ENCODE data around the gene ITPR1. TPM values are rescaled to one million over a fixed set of nuclear protein-coding genes. Genes with fewer than 3 reads are reported as not detected.

ITPR1 gene
- total and polyA plus RNA-seq, 10 of the 15 experiments (the other 5 are each of a cell fraction or from before 2014, with no cell fraction given) = 12.2 to 239 (median 28.4) TPM

DNA sequence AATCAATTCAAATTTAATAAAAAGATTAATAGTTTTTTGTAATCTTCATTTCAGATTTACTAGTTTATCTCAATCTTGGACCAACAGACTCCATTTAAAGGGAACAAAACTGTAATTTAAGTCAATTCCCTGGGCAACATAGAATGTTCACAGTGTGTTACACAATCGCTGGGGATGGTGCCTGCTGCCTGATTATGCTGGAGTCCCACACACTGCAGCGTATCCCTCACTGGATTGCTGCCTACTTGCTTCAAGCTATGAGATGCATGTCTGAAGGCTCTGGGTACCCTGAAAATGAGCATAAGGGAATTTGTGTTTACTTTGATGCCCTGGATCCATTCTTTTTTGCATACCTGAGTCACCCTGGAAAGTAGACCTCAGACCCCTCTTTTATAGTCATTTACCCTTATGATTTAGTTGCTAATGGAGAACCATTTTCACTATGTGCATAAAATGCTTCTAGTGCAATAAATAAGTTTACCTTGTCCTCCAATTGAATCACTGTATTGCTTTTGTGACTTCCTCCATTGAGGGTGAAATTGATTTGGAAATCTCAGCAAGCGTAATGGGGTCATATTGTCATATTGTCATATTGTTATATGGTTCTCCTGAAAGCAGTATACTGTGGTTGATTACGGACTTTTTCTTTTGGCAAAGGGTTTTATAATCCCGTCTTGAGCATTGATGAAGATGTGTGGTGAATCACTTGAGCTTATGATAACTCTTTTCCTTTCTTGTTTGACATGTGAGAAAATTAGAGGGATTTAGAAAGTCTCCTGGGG, 35.9 kb downstream of the ITPR1 start (continued):
- TF ChIP-seq, protein P1, sequence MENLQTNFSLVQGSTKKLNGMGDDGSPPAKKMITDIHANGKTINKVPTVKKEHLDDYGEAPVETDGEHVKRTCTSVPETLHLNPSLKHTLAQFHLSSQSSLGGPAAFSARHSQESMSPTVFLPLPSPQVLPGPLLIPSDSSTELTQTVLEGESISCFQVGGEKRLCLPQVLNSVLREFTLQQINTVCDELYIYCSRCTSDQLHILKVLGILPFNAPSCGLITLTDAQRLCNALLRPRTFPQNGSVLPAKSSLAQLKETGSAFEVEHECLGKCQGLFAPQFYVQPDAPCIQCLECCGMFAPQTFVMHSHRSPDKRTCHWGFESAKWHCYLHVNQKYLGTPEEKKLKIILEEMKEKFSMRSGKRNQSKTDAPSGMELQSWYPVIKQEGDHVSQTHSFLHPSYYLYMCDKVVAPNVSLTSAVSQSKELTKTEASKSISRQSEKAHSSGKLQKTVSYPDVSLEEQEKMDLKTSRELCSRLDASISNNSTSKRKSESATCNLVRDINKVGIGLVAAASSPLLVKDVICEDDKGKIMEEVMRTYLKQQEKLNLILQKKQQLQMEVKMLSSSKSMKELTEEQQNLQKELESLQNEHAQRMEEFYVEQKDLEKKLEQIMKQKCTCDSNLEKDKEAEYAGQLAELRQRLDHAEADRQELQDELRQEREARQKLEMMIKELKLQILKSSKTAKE (IDR thresholded peaks at IDR 0.05; ENCODE audit: low read depth, poor library complexity, severe bottlenecking) = no peak
- no peak for TF ChIP-seq POU2F2 (IDR thresholded peaks at IDR 0.05; ENCODE audit: borderline replicate concordance, low read depth, low read length)

DNA sequence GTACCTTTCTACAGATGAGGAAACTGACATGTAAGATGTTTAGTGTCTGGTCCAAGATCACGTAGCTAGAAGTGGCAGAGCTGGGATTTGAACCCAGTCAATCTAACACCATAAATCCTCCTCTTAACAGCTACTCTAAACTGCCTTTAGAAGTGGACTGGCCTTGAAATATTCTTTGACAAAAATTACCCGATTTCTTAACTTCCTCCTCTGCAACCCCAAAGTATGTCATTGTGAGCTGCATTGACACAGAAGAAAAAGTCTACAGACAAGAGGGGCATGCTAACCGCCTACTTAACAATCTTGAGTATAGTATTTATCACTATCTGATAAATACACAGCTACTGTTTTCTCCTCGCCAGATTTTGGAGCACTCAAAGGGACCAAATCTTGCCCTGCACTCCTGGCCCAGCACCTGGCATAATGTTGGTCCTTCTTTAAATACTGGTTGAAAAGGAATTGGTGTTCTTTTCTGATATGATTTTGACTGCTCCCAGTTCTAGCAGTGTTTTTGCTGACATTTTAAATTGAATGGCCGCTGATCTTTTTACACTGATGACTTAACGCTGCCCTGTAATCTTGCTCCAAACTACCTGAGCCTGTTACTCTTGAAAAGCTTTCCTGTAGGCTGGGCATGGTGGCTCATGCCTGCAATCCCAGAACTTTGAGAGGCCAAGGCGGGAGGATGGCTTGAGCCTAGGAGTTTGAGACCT, 36.9 kb downstream of the ITPR1 start:
- Histone ChIP-seq H3K79me2 (ENCODE audit: control insufficient read depth, insufficient read depth, low read length) (no peaks in the 10 kb centered on the region), H3K9me3 (replicated peaks; ENCODE audit: control insufficient read depth, insufficient read depth, low read length) (no peaks in the 10 kb centered on the region), H2AFZ (ENCODE audit: control insufficient read depth, low read depth, low read length) (no peak overlapping the region), H4K20me1 (ENCODE audit: control insufficient read depth, insufficient read depth) (peaks cover 8% of the 10 kb centered on the region; the same call in 1 of the 2 replicates), H3K4me1 (ENCODE audit: control insufficient read depth, insufficient read depth, low read length) (no peaks in the 10 kb centered on the region; the same call in 1 of the 2 replicates), H3K36me3 (ENCODE audit: control insufficient read depth in 2 of 2, insufficient read depth in 2 of 2, low read length in 1 of 2) (peaks cover 0 to 2% of the 10 kb centered on the region in 2 experiments; a peak in 2 of 4 replicates), H3K27me3 (replicated peaks in 1 of 2; ENCODE audit: control insufficient read depth in 2 of 2, insufficient read depth in 2 of 2, low read length in 1 of 2) (no peaks in the 10 kb centered on the region), H3K27ac (ENCODE audit: control insufficient read depth, insufficient read depth) (no peak overlapping the region), H3K4me2 (ENCODE audit: control insufficient read depth, insufficient read depth) (no peak overlapping the region), H3K4me3 (no peak overlapping the region), H3K9ac (ENCODE audit: control insufficient read depth, insufficient read depth, low read length) (no peak overlapping the region)
- RAD21 ChIA-PET (ENCODE audit: unreplicated experiment) = no interaction called here
- CTCF ChIA-PET = interaction anchor here (1.5 kb wide), 1 partner anchor 180 kb away, joined by 3 read pairs; no protein-coding TSS in a partner anchor
- in situ Hi-C loops (cut with MboI) (no loop called here), intact Hi-C loops (cut with micrococcal nuclease; ENCODE audit: unreplicated experiment) (no loop called here)
- 92% methylated on average over 7 of the region's 7 CpGs for WGBS (ENCODE audit: insufficient coverage, insufficient replicate concordance, low lambda C conversion rate, missing lambda C conversion rate)
- BruUV-seq (replicated peaks) = no TSS peak
- no peak for TF ChIP-seq WRNIP1 (IDR thresholded peaks at IDR 0.05; ENCODE audit: borderline replicate concordance, low read depth, low read length)
- TF ChIP-seq ATF7 (IDR thresholded peaks at IDR 0.05; ENCODE audit: low read depth) = no peak
- TF ChIP-seq JUNB (IDR thresholded peaks at IDR 0.05) = no peak
- TF ChIP-seq, protein P2, sequence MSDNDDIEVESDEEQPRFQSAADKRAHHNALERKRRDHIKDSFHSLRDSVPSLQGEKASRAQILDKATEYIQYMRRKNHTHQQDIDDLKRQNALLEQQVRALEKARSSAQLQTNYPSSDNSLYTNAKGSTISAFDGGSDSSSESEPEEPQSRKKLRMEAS (IDR thresholded peaks at IDR 0.05; ENCODE audit: low read depth, low read length) = no peak
- TF ChIP-seq SPI1 (IDR thresholded peaks at IDR 0.05; ENCODE audit: borderline replicate concordance, insufficient read depth, low read depth, low read length) = no peak
- no peak for TF ChIP-seq POU2F2 (IDR thresholded peaks at IDR 0.05; ENCODE audit: borderline replicate concordance, low read depth, low read length)
- no peak for TF ChIP-seq PAX5 (IDR thresholded peaks at IDR 0.05; ENCODE audit: borderline replicate concordance, low read depth, low read length)
- FAIRE-seq = no peak
- SMC1A ChIA-PET (ENCODE audit: uncharacterized antibody, unreplicated experiment) = interaction anchor here (1.6 kb wide), 1 partner anchor 12 kb away, joined by 4 read pairs; no protein-coding TSS in a partner anchor
- DNase-seq (ENCODE audit: low read depth, low spot score) = no peak
- POLR2A ChIA-PET = interaction anchor here (0.5 to 0.9 kb wide), 2 partner anchors 10 to 23 kb away, joined by 3 read pairs; no protein-coding TSS in a partner anchor
- ATAC-seq = no peak

All from GM12878 (cell line).